HG02973 (cell line): ENCODE measurements around the gene ACOD1.
"Not testable (repeated sequence)": the region's sequence is repeated elsewhere in the genome, so short reads cannot be mapped to it uniquely, and the experiment has no call there.

Source experiments
- ATAC-seq: cut with Tn5 transposase; IDR thresholded peaks from one replicate; pipeline ENCODE4 v1.9.1; 2021; ENCODE audit warnings: moderate library complexity; ENCODE audit not compliant: unreplicated experiment

The ACOD1 gene

DNA sequence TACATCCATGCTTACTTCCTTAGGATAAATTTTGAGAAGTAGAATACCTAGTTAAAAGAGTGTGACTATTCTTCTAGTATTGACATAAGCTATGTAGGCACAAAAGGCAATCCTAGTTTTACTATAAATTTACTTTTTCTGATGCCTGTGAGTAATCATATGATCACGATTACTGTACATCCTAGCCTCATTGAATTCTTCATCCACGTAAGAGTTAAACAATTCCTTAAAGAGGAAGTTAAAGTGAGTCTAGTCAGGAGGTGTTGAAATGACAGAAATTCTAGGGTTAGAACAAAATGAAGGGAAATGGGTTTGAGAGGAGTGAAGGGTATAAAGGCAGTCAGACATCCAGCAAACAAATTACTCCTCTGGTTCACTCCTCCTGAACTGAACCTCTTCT, at the start of gene ACOD1:
ACOD1 (plus strand) TSS at position 363 of the 400 bp plus-strand sequence. CDS start 48 bp downstream, outside the sequence.
- ATAC-seq, result no peak

- ATAC-seq, result not testable (repeated sequence)
Observed at GRCh38 chr13:76899066-76899465, 49.2 kb upstream of the ACOD1 start.

DNA sequence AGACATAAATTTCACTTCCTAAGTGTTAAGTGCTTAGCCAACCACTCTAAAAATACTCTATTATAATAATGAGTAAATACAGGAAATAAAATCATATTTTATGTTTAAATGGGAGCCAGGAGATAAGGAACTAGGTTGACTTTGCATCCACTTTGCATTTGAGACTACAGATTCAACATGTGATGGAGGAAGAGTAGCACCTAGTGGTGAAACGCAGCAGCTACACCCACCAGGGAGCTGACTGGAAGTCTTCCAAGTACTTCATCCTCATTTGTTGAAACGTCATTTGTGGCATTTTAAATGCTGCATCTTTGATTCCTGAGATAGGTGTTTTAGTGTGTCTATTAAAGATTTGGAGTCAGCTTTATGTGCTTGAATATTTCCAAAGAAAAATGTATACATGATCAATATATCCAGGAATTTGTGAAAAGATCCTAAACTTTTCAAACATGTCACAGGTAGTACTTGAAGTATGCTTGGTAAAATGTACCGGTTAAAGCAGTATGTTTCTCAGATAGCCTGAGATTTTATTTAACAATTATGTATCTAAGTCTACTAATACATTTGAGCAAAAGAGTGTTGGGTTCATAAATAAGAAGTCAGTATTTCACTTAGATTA, 44.7 kb upstream of the ACOD1 start:
- ATAC-seq, result peak; percentile 99

GRCh38 chr13:76904507-76904906, 43.8 kb upstream of the ACOD1 start:
- no peak for ATAC-seq

DNA sequence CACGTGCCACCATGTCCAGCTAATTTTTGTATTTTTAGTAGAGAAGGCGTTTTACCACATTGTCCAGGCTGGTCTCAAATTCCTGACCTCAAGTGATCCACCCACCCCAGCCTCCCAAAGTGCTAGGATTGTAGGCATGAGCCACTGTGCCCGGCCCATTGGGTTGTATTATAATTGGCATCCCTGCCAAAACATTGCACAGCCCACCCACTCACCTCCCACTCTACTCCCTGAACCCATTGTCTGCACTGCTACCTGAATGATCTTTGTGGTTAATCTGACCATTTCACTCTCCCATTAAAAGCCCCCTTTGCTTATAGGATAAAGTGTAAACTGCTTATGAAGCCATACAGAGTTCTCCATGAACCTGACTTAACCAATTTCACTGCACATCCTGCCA, 35.8 kb upstream of the ACOD1 start:
- no peak for ATAC-seq

DNA sequence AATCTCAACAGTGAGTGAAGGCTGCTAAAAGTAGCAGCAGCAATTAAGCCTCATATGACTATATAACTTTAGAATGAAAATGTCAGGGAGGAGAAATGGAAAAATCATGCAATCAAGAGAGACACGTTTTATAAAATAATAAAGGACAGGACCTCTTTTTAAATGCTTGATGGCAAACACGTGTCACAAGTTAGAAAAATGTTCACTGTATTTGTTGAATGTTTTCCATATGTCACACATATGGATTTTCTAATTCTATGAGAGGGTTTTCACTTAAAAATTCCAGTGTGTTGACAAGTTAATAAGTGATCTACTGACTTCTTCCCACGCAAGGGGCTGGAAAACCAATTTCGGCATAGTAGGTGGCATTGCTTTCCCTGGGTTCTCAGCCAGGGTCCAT, 34.4 kb upstream of the ACOD1 start:
- no peak for ATAC-seq

DNA sequence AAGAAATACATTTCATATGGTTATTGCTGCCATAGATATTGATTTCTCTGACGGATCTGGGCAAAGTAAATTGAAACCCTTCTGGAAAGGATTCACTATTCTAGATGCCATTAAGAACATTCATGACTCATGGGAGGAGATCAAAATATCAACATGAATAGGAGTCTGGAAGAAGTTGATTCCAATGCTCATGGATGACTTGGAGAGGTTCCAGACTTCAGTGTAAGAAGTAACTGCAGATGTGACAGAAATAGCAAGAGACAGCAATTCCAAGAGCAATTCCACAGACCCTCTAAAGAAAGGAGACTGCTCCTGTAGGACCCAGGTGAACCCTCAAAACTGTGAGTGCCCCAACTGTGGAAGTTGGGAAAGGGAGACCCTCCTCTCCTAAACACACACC, 31.2 kb upstream of the ACOD1 start:
- no peak for ATAC-seq

GRCh38 chr13:76917755-76918481, 30.4 kb upstream of the ACOD1 start:
- not testable (repeated sequence) for ATAC-seq

GRCh38 chr13:76921516-76921915, 26.8 kb upstream of the ACOD1 start:
- ATAC-seq, result no peak

- ATAC-seq, result no peak
Observed at GRCh38 chr13:76925115-76925514, 23.2 kb upstream of the ACOD1 start.

- ATAC-seq, result no peak
Observed at GRCh38 chr13:76927955-76928354, 20.4 kb upstream of the ACOD1 start.

GRCh38 chr13:76928456-76928855, 19.9 kb upstream of the ACOD1 start:
- ATAC-seq, result no peak

- ATAC-seq, result peak; percentile 52
Observed at GRCh38 chr13:76929320-76929719, 19.0 kb upstream of the ACOD1 start.

- ATAC-seq, result peak; percentile 70
Observed at GRCh38 chr13:76929851-76930374, 18.4 kb upstream of the ACOD1 start.

DNA sequence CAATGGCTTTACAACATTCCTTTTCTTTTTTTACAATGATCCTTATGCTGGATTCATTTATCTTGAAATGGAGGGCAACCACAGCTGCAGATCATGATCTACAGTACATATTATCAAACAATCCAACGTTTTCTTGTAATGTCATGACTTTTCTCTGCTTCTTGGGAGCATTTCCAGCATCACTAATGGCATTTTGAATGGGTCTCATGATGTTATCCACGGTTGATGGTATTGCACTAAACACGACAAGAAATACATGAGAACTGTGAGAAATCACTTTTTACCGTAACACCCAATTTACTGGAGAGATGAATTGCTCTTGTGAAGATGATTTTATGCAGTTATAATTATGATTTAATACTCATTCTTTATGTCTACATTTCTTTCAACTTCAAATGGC, 16.2 kb upstream of the ACOD1 start:
- no peak for ATAC-seq

DNA sequence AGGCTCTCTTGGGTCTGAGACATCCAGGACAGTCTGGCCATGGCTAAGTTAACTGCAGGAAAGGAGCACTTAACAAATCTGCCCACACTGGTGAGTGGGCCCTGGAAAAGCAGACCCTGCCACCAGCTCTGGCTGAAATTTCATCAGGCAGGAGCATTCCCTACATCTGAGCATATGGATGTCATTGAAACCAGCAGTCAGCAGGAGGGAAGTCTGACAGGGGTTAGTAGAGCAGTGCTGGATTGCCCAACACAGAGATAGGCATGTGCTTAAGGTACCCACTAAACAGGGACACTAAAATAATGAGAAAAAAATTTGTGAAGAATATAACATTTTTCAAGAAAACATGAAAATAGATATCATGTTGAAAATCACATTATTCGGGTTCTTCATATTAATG, 13.6 kb upstream of the ACOD1 start:
- ATAC-seq, result no peak

- no peak for ATAC-seq
Observed at GRCh38 chr13:76936763-76937162, 11.5 kb upstream of the ACOD1 start.

DNA sequence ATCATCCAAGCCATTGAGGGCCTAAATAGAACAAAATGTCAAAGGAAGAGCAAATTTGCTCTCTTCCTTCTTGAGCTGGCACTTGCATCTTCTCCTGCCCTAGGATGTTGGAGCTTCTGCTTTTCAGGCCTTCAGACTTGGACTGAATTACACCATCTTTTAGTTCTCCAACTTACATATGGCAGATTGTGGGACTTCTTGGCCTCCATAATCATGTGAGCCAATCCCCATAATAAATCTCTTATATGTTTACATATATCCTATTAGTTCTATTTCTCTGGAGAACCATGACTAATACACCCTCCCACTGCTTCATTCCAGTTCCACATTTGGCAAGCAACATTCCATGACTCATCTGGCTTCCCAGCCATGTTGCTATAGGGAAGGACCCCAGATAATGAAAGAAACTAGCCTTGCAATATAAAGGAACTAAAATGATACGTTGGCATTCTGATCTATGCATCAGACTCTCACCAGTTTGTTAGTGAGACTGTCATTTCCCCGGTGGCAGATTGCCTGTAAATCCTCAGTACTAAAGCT, 11.0 kb upstream of the ACOD1 start:
- ATAC-seq, result no peak

- ATAC-seq, result no peak
Observed at GRCh38 chr13:76939215-76939614, 9.1 kb upstream of the ACOD1 start.

GRCh38 chr13:76942363-76942762, 5.9 kb upstream of the ACOD1 start:
- ATAC-seq, result no peak

GRCh38 chr13:76943646-76944045, 4.7 kb upstream of the ACOD1 start:
- ATAC-seq, result no peak

- no peak for ATAC-seq
Observed at GRCh38 chr13:76944456-76944855, 3.9 kb upstream of the ACOD1 start.
